SJCRH30 (cell line): ENCODE measurements around the gene RPP38. TPM values are rescaled to one million over a fixed set of nuclear protein-coding genes. Genes with fewer than 3 reads are reported as not detected.

Source experiments
- DNase-seq, 2 experiments: peaks; one replicate each; pipeline ENCODE4 v3.0.0-alpha.2; 2015 to 2020
- H3K27ac ChIP-seq: fragments of 250-450 bp; sonication (Bioruptor Pico); 2 replicates; pipeline ENCODE4 v1.5.1; 2020; ENCODE audit warnings: mild to moderate bottlenecking, moderate library complexity
- H3K27me3 ChIP-seq: fragments of 250-450 bp; sonication (Bioruptor Pico); 2 replicates; pipeline ENCODE4 v1.5.1; 2020; ENCODE audit warnings: mild to moderate bottlenecking, moderate library complexity
- H3K36me3 ChIP-seq: fragments of 250-450 bp; sonication (Bioruptor Pico); 2 replicates; pipeline ENCODE4 v1.5.1; 2020; ENCODE audit warnings: mild to moderate bottlenecking, moderate library complexity
- H3K4me1 ChIP-seq: fragments of 250-450 bp; sonication (Bioruptor Pico); 2 replicates; pipeline ENCODE4 v1.5.1; 2020; ENCODE audit warnings: mild to moderate bottlenecking, moderate library complexity
- H3K4me3 ChIP-seq: fragments of 250-450 bp; sonication (Bioruptor Pico); 2 replicates; pipeline ENCODE4 v1.5.1; 2020; ENCODE audit warnings: mild to moderate bottlenecking, moderate library complexity
- H3K9me3 ChIP-seq: fragments of 250-450 bp; sonication (Bioruptor Pico); replicated peaks from 2 replicates; pipeline ENCODE4 v1.5.1; 2020; ENCODE audit warnings: mild to moderate bottlenecking, moderate library complexity
- total RNA-seq: library from RNA; depleted of rRNA; stranded (reverse); fragments of >200 nt; shearing (Covaris generic); gene quantifications from 2 replicates; pipeline ENCODE4 v1.2.3, GENCODE V29; 2014; rRNA removed

Gene RPP38, protein sequence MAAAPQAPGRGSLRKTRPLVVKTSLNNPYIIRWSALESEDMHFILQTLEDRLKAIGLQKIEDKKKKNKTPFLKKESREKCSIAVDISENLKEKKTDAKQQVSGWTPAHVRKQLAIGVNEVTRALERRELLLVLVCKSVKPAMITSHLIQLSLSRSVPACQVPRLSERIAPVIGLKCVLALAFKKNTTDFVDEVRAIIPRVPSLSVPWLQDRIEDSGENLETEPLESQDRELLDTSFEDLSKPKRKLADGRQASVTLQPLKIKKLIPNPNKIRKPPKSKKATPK
- 10.9 and 13.8 TPM in 2 replicates for total RNA-seq

DNA sequence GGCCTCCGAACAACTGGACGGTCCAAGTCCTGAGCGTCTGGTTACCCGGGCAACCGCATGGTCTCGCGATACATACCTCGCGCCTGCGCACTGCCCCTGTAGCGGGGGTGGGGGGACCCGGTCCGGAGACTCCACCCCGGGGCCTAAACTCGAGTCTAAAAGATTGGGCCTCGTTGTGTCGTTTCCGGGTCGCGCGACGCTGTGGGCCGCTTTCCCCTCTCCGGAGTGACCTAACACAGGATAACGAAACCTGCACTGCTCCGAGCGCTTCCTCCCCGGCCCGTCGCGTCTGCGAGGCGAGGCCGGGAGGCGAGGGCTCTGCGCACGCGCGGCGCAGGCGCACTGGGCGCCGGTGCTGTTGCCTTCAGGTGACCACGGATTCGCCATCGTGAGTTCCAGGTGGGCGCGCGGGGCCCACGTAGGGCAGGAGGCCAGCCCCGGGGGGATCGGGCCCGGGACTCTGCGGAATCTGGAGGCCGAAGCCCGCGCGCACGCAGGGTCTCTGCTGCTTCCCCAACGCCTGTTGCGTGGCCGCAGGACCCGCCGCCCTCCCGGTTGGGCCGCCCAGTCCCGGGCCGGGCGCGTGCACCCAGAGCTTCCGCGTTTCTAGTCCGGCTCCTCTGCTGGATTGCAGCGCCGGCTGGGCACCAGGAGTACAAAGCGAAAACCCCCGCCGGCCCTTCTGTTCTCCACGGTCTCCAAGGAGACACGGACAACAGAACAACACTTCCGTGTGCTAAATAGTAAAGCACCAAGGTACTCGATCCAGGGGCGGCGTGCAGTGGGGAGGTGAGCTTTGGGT is at the start of gene RPP38:
Gene RPP38, plus strand, starts transcription at position 345 of the 802 bp plus-strand sequence. CDS start 5,960 bp downstream, outside the sequence.
- Histone ChIP-seq H3K36me3 (no peaks in the 10 kb centered on the region), H3K4me1 (no peaks in the 10 kb centered on the region), H3K4me3 (peak within 1 kb of the TSS; percentile 97), H3K27me3 (no peaks in the 10 kb centered on the region), H3K9me3 (no peaks in the 10 kb centered on the region), H3K27ac (peak within 1 kb of the TSS; percentile 91)
- peak; percentile 94 to 95 for DNase-seq

DNA sequence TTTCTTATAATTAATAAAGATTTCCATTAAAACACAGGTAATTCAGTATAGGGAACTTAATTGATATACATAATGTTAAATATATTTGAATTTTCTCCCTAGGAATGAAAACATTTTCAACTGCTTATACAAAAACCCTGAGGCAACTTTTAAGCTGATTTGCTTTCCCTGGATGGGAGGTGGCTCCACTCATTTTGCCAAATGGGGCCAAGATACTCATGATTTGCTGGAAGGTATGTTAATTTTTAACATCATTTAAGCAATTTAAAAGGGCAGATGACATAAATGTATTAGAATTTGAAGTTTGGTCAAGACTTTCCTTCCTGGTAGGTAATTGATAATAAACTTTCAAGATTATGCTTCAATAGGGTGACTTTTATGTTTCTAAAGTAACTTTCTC is 47.6 kb upstream of the RPP38 start:
- no peak overlapping the region for H3K27ac ChIP-seq

DNA sequence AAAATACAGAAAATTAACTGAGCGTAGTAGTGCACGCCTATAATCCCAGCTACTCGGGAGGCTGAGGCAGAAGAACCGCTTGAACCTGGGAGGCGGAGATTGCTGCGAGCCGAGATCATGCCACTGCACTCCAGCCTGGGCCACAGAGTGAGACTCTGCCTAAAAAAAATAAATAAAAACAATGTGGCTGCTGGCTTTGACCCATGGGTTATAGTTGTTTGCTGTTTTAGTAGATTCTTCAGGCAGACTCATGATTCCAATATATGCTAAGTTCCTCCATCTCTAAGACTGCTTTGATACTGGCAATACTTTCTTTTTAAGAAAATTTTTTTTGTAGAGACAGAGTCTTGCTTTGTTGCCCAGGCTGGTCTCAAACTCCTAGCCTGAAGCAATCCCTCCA is 45.0 kb upstream of the RPP38 start:
- Histone ChIP-seq H3K27ac (no peak overlapping the region), H3K36me3 (no peaks in the 10 kb centered on the region), H3K4me3 (no peak overlapping the region), H3K4me1 (no peaks in the 10 kb centered on the region), H3K9me3 (no peaks in the 10 kb centered on the region), H3K27me3 (no peaks in the 10 kb centered on the region)
- DNase-seq = no peak

More for the DNA sequence above, 47.6 kb upstream of the RPP38 start:
- no peak for DNase-seq
- no peaks in the 10 kb centered on the region for H3K9me3 ChIP-seq
- H3K4me1 ChIP-seq = no peaks in the 10 kb centered on the region
- H3K4me3 ChIP-seq = no peak overlapping the region
- no peaks in the 10 kb centered on the region for H3K36me3 ChIP-seq
- H3K27me3 ChIP-seq = no peaks in the 10 kb centered on the region

- H3K4me3 ChIP-seq = no peak overlapping the region
- H3K4me1 ChIP-seq = no peaks in the 10 kb centered on the region
- no peaks in the 10 kb centered on the region for H3K27me3 ChIP-seq
- H3K36me3 ChIP-seq = no peaks in the 10 kb centered on the region
- H3K9me3 ChIP-seq = no peaks in the 10 kb centered on the region
- no peak overlapping the region for H3K27ac ChIP-seq
- DNase-seq = no peak
These were observed 44.1 kb upstream of the RPP38 start for GRCh38 chr10:15053061-15053460.

- Histone ChIP-seq H3K4me1 (no peaks in the 10 kb centered on the region), H3K36me3 (no peaks in the 10 kb centered on the region)
- no peak for DNase-seq
These were observed 38.5 kb upstream of the RPP38 start for GRCh38 chr10:15058689-15059088.

GRCh38 chr10:15059914-15060313 is 37.2 kb upstream of the RPP38 start:
- no peak overlapping the region for H3K4me3 ChIP-seq
- no peak for DNase-seq
- H3K27ac ChIP-seq = no peak overlapping the region
- no peaks in the 10 kb centered on the region for H3K27me3 ChIP-seq
- H3K36me3 ChIP-seq = no peaks in the 10 kb centered on the region
- H3K4me1 ChIP-seq = no peaks in the 10 kb centered on the region
- H3K9me3 ChIP-seq = no peaks in the 10 kb centered on the region

More at GRCh38 chr10:15058689-15059088, 38.5 kb upstream of the RPP38 start:
- Histone ChIP-seq H3K4me3 (no peak overlapping the region), H3K27ac (no peak overlapping the region), H3K9me3 (no peaks in the 10 kb centered on the region), H3K27me3 (no peaks in the 10 kb centered on the region)

- Histone ChIP-seq H3K4me3 (no peak overlapping the region), H3K9me3 (0 out of 2 replicates have a peak, but pooled peaks cover 2% of the 10 kb centered on the region), H3K27ac (no peak overlapping the region), H3K27me3 (no peaks in the 10 kb centered on the region), H3K4me1 (no peaks in the 10 kb centered on the region), H3K36me3 (no peaks in the 10 kb centered on the region)
- no peak for DNase-seq
These were observed 36.5 kb upstream of the RPP38 start for GRCh38 chr10:15060638-15061037.

- no peaks in the 10 kb centered on the region for H3K36me3 ChIP-seq
- H3K4me3 ChIP-seq = no peak overlapping the region
- DNase-seq = no peak
- H3K27me3 ChIP-seq = no peaks in the 10 kb centered on the region
- H3K9me3 ChIP-seq = 0 out of 2 replicates have a peak, but pooled peaks cover 2% of the 10 kb centered on the region
- no peak overlapping the region for H3K27ac ChIP-seq
- H3K4me1 ChIP-seq = no peaks in the 10 kb centered on the region
These were observed 30.0 kb upstream of the RPP38 start for GRCh38 chr10:15067154-15067553.

DNA sequence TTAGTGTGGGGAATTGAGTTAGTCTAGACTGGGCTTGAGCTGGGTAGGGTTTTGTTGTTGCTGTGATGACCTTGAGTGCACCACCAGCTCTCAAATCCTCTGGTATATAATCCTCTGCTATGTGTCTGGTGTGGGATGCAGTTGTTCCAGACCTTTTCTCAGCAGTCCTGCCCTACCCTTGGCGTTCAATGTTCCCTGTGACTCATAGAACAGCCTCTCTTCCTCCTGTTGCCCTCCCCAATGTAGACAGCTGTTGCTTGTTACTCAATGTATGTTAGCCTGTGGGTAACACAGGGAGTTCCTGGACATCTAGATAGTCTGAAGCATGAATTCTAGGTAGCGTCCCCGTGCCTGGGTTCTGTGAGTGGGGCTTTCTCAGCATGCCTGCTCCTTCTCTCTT is 28.4 kb upstream of the RPP38 start:
- Histone ChIP-seq H3K9me3 (0 out of 2 replicates have a peak, but pooled peaks cover 6% of the 10 kb centered on the region), H3K36me3 (no peaks in the 10 kb centered on the region), H3K4me1 (no peaks in the 10 kb centered on the region), H3K4me3 (no peak overlapping the region), H3K27ac (peak overlapping the region; percentile 12; the same call in 1 of the 2 replicates), H3K27me3 (no peaks in the 10 kb centered on the region)
- peak; percentile 67 to 77 for DNase-seq

DNA sequence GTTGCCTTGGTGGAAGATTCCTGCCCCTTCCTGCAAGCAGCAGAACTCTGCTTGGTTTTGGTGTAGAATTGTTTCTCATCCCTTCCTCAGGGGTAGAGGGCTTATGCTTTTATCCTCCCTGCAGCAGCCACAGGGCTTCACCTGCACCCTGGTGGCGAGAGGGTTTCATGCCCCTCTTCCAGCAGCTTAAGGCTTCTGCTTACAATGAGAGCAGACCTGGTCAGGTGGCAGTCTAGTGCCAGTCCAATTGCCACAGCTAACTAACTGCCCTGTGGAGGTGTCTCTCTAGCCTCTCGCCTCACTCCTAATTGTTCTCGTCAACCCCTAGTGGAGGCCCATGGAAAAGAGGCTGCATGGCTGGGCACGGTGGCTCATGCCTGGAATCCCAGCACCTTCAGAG is 27.9 kb upstream of the RPP38 start:
- Histone ChIP-seq H3K36me3 (no peaks in the 10 kb centered on the region), H3K27ac (no peak overlapping the region), H3K4me3 (no peak overlapping the region), H3K27me3 (no peaks in the 10 kb centered on the region), H3K9me3 (0 out of 2 replicates have a peak, but pooled peaks cover 6% of the 10 kb centered on the region), H3K4me1 (no peaks in the 10 kb centered on the region)
- no peak for DNase-seq

- Histone ChIP-seq H3K4me1 (no peaks in the 10 kb centered on the region), H3K27me3 (no peaks in the 10 kb centered on the region), H3K27ac (no peak overlapping the region), H3K36me3 (no peaks in the 10 kb centered on the region), H3K9me3 (0 out of 2 replicates have a peak, but pooled peaks cover 4% of the 10 kb centered on the region), H3K4me3 (no peak overlapping the region)
- DNase-seq = no peak
These were observed 24.8 kb upstream of the RPP38 start for GRCh38 chr10:15072358-15072757.

GRCh38 chr10:15075421-15075820 is 21.7 kb upstream of the RPP38 start:
- DNase-seq = no peak
- no peak overlapping the region for H3K4me3 ChIP-seq
- H3K4me1 ChIP-seq = no peaks in the 10 kb centered on the region
- no peak overlapping the region for H3K27ac ChIP-seq
- H3K27me3 ChIP-seq = no peaks in the 10 kb centered on the region
- H3K36me3 ChIP-seq = no peaks in the 10 kb centered on the region
- 0 out of 2 replicates have a peak, but pooled peaks cover 4% of the 10 kb centered on the region for H3K9me3 ChIP-seq

DNA sequence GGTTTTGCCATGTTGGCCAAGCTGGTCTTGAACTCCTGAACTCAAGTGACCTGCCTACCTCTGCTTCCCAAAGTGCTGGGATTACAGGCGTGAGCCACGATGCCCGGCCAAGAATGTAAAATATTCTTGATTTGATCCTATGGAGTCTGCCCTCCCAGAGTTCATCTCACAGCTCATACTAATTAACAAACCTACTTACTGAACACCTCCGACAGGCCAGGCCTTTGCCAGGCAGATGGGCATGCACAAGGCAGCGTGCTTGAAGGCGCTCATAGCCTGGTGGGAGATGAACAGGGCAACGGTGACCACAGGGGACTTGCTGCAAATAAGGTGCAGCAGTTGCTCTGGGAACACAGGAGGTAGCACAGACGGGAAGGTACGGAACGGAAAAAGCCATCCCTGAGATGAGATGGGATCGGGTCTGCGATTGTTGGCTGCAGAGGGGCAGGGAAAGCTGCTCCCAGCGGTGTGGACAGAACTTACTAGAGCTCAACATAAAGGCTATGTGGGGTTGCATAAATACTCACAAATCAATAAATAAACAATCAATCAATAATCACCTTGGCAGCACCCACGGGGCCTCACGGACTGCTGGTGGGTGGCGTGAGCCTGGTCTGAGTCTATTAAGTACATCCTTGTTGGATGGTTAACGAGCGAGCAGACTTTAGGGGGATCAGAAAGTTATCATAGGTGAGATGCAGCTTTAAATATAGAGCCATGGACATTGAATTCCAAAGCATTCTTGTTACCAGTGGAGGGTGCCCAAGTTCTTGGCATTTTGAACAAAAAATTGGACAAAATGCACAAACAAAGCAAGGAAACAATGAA is 13.3 kb upstream of the RPP38 start:
- H3K27ac ChIP-seq = peak overlapping the region; percentile 27; the same call in 1 of the 2 replicates

DNA sequence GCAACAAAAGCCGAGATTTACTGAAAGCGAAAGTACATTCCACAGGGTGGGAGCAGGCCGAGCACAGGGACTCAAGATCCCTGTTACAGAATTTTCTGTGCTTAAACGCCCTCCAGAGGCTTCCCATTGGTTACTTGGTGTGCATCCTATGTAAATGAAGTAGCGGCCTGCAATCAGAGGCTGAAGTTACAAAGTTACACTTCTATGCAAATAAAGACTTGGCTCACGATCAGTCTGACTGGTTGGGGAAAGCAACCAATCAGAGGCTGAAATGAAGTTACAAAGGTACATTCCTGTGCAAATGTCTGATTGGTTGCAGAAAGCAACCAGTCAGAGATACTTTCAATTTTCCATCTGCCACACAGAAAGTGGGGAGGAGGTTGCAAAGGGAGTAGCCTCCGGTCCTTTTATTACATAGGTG is 12.6 kb upstream of the RPP38 start:
- H3K36me3 ChIP-seq = no peaks in the 10 kb centered on the region
- no peaks in the 10 kb centered on the region for H3K9me3 ChIP-seq
- H3K4me1 ChIP-seq = 0 out of 2 replicates have a peak, but pooled peaks cover 2% of the 10 kb centered on the region
- DNase-seq = peak; percentile 74 to 84
- H3K27me3 ChIP-seq = no peaks in the 10 kb centered on the region
- peak overlapping the region; percentile 59 for H3K4me3 ChIP-seq
- H3K27ac ChIP-seq = peak overlapping the region; percentile 27; the same call in 1 of the 2 replicates

More for the DNA sequence above, 13.3 kb upstream of the RPP38 start:
- H3K9me3 ChIP-seq = no peaks in the 10 kb centered on the region
- peak overlapping the region; percentile 59 for H3K4me3 ChIP-seq
- DNase-seq = peak in 1 of 2 experiments; percentile 9
- H3K36me3 ChIP-seq = no peaks in the 10 kb centered on the region
- H3K27me3 ChIP-seq = no peaks in the 10 kb centered on the region
- 0 out of 2 replicates have a peak, but pooled peaks cover under 1% of the 10 kb centered on the region for H3K4me1 ChIP-seq
